GM23338 (cell line): ENCODE measurements around the gene CALR3. TPM values are rescaled to one million over a fixed set of nuclear protein-coding genes. Genes with fewer than 3 reads are reported as not detected.

Experiments
- ATAC-seq: fragments of 200-7000 bp; cut with Tn5 transposase; 3 replicates; pipeline ENCODE4 v1.9.1; 2020
- DNase-seq: peaks from one replicate; pipeline ENCODE4 v3.0.0-alpha.2; 2015; ENCODE audit warnings: low spot score
- H2AFZ ChIP-seq: fragments of 200-600 bp; sonication (generic); 2 replicates; pipeline ENCODE4 v1.8.0; 2016; ENCODE audit warnings: antibody characterized with exemption, mild to moderate bottlenecking, moderate library complexity
- H3F3A ChIP-seq: fragments of 200-600 bp; sonication (generic); replicated peaks from 2 replicates; pipeline ENCODE4 v1.8.0; 2017; ENCODE audit warnings: antibody characterized with exemption, mixed run types, low read depth
- H3K27ac ChIP-seq: fragments of 200-600 bp; sonication (generic); 2 replicates; pipeline ENCODE4 v1.6.1; 2016; ENCODE audit warnings: low read depth
- H3K27me3 ChIP-seq: fragments of 200-600 bp; sonication (generic); 2 replicates; pipeline ENCODE4 v1.8.0; 2016; ENCODE audit warnings: mild to moderate bottlenecking, mixed run types, moderate library complexity; ENCODE audit not compliant: insufficient read depth
- H3K36me3 ChIP-seq: fragments of 200-600 bp; sonication (generic); 2 replicates; pipeline ENCODE4 v1.8.0; 2016; ENCODE audit warnings: mild to moderate bottlenecking; ENCODE audit not compliant: insufficient read depth
- H3K4me1 ChIP-seq: fragments of 200-600 bp; sonication (generic); 2 replicates; pipeline ENCODE4 v1.8.0; 2016; ENCODE audit warnings: mild to moderate bottlenecking, moderate library complexity; ENCODE audit not compliant: insufficient read depth
- H3K4me2 ChIP-seq: fragments of 200-600 bp; sonication (generic); 2 replicates; pipeline ENCODE4 v1.7.1; 2017; ENCODE audit warnings: mixed run types
- H3K4me3 ChIP-seq: fragments of 200-600 bp; sonication (generic); 2 replicates; pipeline ENCODE4 v1.6.1; 2016; ENCODE audit warnings: mixed run types
- H3K79me2 ChIP-seq: fragments of 200-600 bp; sonication (generic); replicated peaks from 2 replicates; pipeline ENCODE4 v1.8.0; 2017; ENCODE audit warnings: mild to moderate bottlenecking; ENCODE audit not compliant: insufficient read depth
- H3K9me2 ChIP-seq: fragments of 200-600 bp; sonication (generic); 2 replicates; pipeline ENCODE4 v1.8.0; 2017; ENCODE audit not compliant: insufficient read depth
- H4K20me1 ChIP-seq: fragments of 200-600 bp; sonication (generic); replicated peaks from 2 replicates; pipeline ENCODE4 v1.8.0; 2017; ENCODE audit warnings: mild to moderate bottlenecking; ENCODE audit not compliant: insufficient read depth
- H3K27ac Mint-ChIP-seq: 2 replicates; pipeline ENCODE4 v1.8.0; 2020; ENCODE audit warnings: inconsistent platforms, mild to moderate bottlenecking, moderate library complexity, mixed read lengths
- H3K27me3 Mint-ChIP-seq: 3 replicates; pipeline ENCODE4 v1.8.0; 2022; ENCODE audit warnings: low read depth, mild to moderate bottlenecking, moderate library complexity, mixed read lengths, inconsistent platforms; ENCODE audit not compliant: insufficient read depth, poor library complexity
- H3K36me3 Mint-ChIP-seq: 3 replicates; pipeline ENCODE4 v1.8.0; 2021; ENCODE audit warnings: low read depth, mild to moderate bottlenecking, inconsistent platforms, moderate library complexity, mixed read lengths
- H3K4me1 Mint-ChIP-seq: 3 replicates; pipeline ENCODE4 v1.8.0; 2020; ENCODE audit warnings: mild to moderate bottlenecking, inconsistent platforms, mixed read lengths
- H3K4me3 Mint-ChIP-seq: 3 replicates; pipeline ENCODE4 v1.8.0; 2021; ENCODE audit warnings: moderate library complexity, mild to moderate bottlenecking, inconsistent platforms, mixed read lengths
- H3K9me3 Mint-ChIP-seq: 3 replicates; pipeline ENCODE4 v1.8.0; 2020; ENCODE audit warnings: moderate library complexity, mild to moderate bottlenecking, inconsistent platforms, mixed read lengths
- POLR2AphosphoS5 ChIP-seq: IDR thresholded peaks from 2 replicates; pipeline ENCODE4 v1.6.1; 2016; ENCODE audit warnings: antibody characterized with exemption, low read depth
- ZNF114 ChIP-seq: fragments of 250-450 bp; sonication (Bioruptor Pico); IDR thresholded peaks from 2 replicates; pipeline ENCODE4 v1.5.0; 2020; ENCODE audit warnings: mild to moderate bottlenecking, moderate library complexity
- ZNF462 ChIP-seq: fragments of 250-450 bp; sonication (Bioruptor Pico); IDR thresholded peaks from 2 replicates; pipeline ENCODE4 v1.5.0; 2020; ENCODE audit warnings: mild to moderate bottlenecking, moderate library complexity
- polyA plus RNA-seq: library from polyadenylated mRNA; unstranded; fragments of >200 nt; fragmentation: Nextera tagmentation; extraction: Ambion mirVana; gene quantifications from 2 replicates; pipeline ENCODE4 v1.2.1, GENCODE V29; 2016
- total RNA-seq: library from RNA; depleted of rRNA; stranded (reverse); fragments of >200 nt; shearing (Covaris generic); gene quantifications from 2 replicates; pipeline ENCODE4 v1.2.3, GENCODE V29; 2014
- TF ChIP-seq, protein P1 (sequence below): IDR thresholded peaks from 2 replicates; pipeline ENCODE4 v1.6.1; 2016; ENCODE audit warnings: antibody characterized with exemption
- TF ChIP-seq, protein P2 (sequence below), 2 experiments: fragments of 200-600 bp in 1 of 2; sonication (generic) in 1 of 2; conservative IDR thresholded peaks; 2 replicates each; pipeline versions ENCODE4 v1.5.1 to v1.6.1; 2016 to 2017; ENCODE audit warnings: antibody characterized with exemption in 2 of 2, low read depth in 2 of 2, mild to moderate bottlenecking in 2 of 2, moderate library complexity in 1 of 2

CALR3 gene
- total and polyA plus RNA-seq, 2 experiments from 2014 or later = 0.42 to 0.66 TPM

DNA sequence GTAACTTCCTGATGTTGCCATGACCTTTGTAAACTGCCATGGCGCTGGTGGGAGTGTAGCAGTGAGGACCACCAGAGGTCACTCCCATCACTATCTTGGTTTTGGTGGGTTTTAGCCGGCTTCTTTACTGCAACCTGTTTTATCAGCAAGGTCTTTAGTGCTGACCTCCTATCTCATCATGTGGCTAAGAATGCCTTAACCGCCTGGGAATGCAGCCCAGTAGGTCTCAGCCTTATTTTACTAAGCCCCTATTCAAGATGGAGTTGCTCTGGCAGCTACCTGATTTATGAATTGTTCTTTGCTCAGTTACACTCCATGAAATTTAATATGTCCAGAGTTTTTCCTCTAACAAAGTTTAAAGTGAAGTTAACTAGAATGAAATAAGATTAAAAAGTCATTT is 19.6 kb downstream of the CALR3 start:
- no peaks in the 10 kb centered on the region for H3K9me2 ChIP-seq
- no peak for ATAC-seq
- no peak overlapping the region for H3K4me2 ChIP-seq
- no peaks in the 10 kb centered on the region for H3K4me1 Mint-ChIP-seq
- no peaks in the 10 kb centered on the region for H3K79me2 ChIP-seq
- TF ChIP-seq, protein P1, sequence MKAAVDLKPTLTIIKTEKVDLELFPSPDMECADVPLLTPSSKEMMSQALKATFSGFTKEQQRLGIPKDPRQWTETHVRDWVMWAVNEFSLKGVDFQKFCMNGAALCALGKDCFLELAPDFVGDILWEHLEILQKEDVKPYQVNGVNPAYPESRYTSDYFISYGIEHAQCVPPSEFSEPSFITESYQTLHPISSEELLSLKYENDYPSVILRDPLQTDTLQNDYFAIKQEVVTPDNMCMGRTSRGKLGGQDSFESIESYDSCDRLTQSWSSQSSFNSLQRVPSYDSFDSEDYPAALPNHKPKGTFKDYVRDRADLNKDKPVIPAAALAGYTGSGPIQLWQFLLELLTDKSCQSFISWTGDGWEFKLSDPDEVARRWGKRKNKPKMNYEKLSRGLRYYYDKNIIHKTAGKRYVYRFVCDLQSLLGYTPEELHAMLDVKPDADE = no peak
- TF ChIP-seq, protein P2, sequence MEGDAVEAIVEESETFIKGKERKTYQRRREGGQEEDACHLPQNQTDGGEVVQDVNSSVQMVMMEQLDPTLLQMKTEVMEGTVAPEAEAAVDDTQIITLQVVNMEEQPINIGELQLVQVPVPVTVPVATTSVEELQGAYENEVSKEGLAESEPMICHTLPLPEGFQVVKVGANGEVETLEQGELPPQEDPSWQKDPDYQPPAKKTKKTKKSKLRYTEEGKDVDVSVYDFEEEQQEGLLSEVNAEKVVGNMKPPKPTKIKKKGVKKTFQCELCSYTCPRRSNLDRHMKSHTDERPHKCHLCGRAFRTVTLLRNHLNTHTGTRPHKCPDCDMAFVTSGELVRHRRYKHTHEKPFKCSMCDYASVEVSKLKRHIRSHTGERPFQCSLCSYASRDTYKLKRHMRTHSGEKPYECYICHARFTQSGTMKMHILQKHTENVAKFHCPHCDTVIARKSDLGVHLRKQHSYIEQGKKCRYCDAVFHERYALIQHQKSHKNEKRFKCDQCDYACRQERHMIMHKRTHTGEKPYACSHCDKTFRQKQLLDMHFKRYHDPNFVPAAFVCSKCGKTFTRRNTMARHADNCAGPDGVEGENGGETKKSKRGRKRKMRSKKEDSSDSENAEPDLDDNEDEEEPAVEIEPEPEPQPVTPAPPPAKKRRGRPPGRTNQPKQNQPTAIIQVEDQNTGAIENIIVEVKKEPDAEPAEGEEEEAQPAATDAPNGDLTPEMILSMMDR (conservative IDR thresholded peaks at IDR 0.05; ENCODE audit: low read depth in 2 of 2) = peak in 1 of 2 experiments; percentile 31; a peak in 2 of 4 replicates
- no peak for TF ChIP-seq ZNF114
- no peaks in the 10 kb centered on the region; the same call in 2 of the 3 replicates for H3K36me3 Mint-ChIP-seq
- no peak overlapping the region for H3K27ac ChIP-seq
- no peak overlapping the region for H3K27ac Mint-ChIP-seq
- peaks cover 7% of the 10 kb centered on the region for H3K27me3 Mint-ChIP-seq
- no peak overlapping the region; the same call in 1 of the 2 replicates for H2AFZ ChIP-seq
- no peaks in the 10 kb centered on the region for H3K36me3 ChIP-seq
- peaks cover 5% of the 10 kb centered on the region; the same call in 1 of the 3 replicates for H3K9me3 Mint-ChIP-seq
- H3K4me1 ChIP-seq = 0 out of 2 replicates have a peak, but pooled peaks cover 5% of the 10 kb centered on the region
- H3K4me3 Mint-ChIP-seq = no peak overlapping the region
- no peaks in the 10 kb centered on the region for H3K27me3 ChIP-seq
- no peaks in the 10 kb centered on the region for H4K20me1 ChIP-seq
- DNase-seq = no peak
- no peaks in the 10 kb centered on the region for H3F3A ChIP-seq
- H3K4me3 ChIP-seq = no peak overlapping the region

DNA sequence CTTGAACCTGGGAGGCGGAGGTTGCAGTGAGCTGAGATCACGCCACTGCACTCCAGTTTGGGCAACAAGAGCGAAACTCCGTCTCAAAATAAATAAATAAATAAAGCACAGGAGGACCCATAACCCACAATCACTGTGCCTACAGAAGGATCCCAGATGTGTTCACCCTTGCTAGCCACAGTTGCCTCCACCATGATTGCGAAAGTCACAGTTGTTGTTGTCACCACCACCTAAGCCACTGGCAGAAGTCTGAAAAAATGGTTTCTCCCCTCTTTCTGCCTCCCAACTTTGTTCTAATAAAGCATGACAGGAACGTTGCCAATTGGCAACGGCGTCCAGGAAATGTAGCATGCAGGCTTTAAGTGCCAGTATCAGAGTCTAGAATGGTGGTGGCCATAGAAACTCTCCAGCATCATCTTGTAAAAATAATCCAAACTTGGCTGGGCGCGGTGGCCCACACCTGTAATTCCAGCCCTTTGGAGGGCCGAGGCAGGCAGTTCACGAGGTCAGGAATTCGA is 22.0 kb downstream of the CALR3 start:
- Histone ChIP-seq H3K4me3 (no peak overlapping the region), H3K79me2 (peaks cover 24% of the 10 kb centered on the region), H3K9me2 (no peaks in the 10 kb centered on the region), H3K27me3 (no peaks in the 10 kb centered on the region), H2AFZ (no peak overlapping the region), H3F3A (no peaks in the 10 kb centered on the region), H3K4me2 (no peak overlapping the region), H3K36me3 (no peaks in the 10 kb centered on the region), H4K20me1 (peaks cover 17% of the 10 kb centered on the region), H3K27ac (no peak overlapping the region), H3K4me1 (peaks cover 17% of the 10 kb centered on the region)
- ATAC-seq = no peak
- Mint-ChIP-seq H3K4me3 (no peak overlapping the region), H3K27ac (no peak overlapping the region), H3K9me3 (peaks cover 5% of the 10 kb centered on the region; the same call in 1 of the 3 replicates), H3K36me3 (no peaks in the 10 kb centered on the region; the same call in 2 of the 3 replicates), H3K4me1 (peaks cover 19% of the 10 kb centered on the region), H3K27me3 (peaks cover 16% of the 10 kb centered on the region)
- DNase-seq = no peak
- TF ChIP-seq ZNF114 (no peak), ZNF462 (CRISPR knock-in tag) (no peak), POLR2AphosphoS5 (no peak)
- TF ChIP-seq, protein P1 = no peak
- TF ChIP-seq, protein P2 (conservative IDR thresholded peaks at IDR 0.05; ENCODE audit: low read depth in 2 of 2) = no peak
